Mesenchymal stem cell (in vitro differentiated cells and primary cell): ENCODE results near the gene KRT71.

Experiments used
- DNase-seq: peaks from one replicate; pipeline ENCODE4 v3.0.0-alpha.2; 2013
- H2AFZ ChIP-seq: one replicate; pipeline ENCODE4 v1.6.1; 2013; ENCODE audit warnings: low read depth, mild to moderate bottlenecking, control low read depth, inconsistent platforms, low read length, moderate library complexity
- H2AK5ac ChIP-seq: 2 replicates; pipeline ENCODE4 v1.6.1; 2013; ENCODE audit warnings: low read length, moderate library complexity, mild to moderate bottlenecking, inconsistent platforms; ENCODE audit not compliant: severe bottlenecking
- H2BK120ac ChIP-seq: one replicate; pipeline ENCODE4 v1.6.1; 2013; ENCODE audit warnings: low read depth, mild to moderate bottlenecking, inconsistent platforms, low read length, moderate library complexity
- H2BK12ac ChIP-seq, 2 experiments: one replicate each; pipeline ENCODE4 v1.6.1; 2013; ENCODE audit warnings: inconsistent platforms in 2 of 2, low read length in 2 of 2, mild to moderate bottlenecking in 2 of 2, moderate library complexity in 2 of 2, control low read depth in 1 of 2
- H2BK15ac ChIP-seq: one replicate; pipeline ENCODE4 v1.6.1; 2013; ENCODE audit warnings: mild to moderate bottlenecking, low read depth, inconsistent platforms; ENCODE audit not compliant: poor library complexity, severe bottlenecking
- H2BK5ac ChIP-seq: 2 replicates; pipeline ENCODE4 v1.6.1; 2013; ENCODE audit warnings: low read depth, mild to moderate bottlenecking, low read length, control low read depth, inconsistent platforms; ENCODE audit not compliant: poor library complexity, severe bottlenecking
- H3K14ac ChIP-seq, 2 experiments: one replicate each; pipeline ENCODE4 v1.6.1; 2013; ENCODE audit warnings: inconsistent platforms in 2 of 2, low read length in 2 of 2, control low read depth in 1 of 2, mild to moderate bottlenecking in 1 of 2, moderate library complexity in 1 of 2
- H3K18ac ChIP-seq, 2 experiments: one replicate each; pipeline ENCODE4 v1.6.1; 2013; ENCODE audit warnings: inconsistent platforms in 2 of 2, low read length in 2 of 2, control low read depth in 1 of 2, low read depth in 1 of 2, mild to moderate bottlenecking in 1 of 2
- H3K23ac ChIP-seq, 2 experiments: one replicate each; pipeline ENCODE4 v1.6.1; 2013; ENCODE audit warnings: inconsistent platforms in 2 of 2, low read length in 2 of 2, mild to moderate bottlenecking in 2 of 2, moderate library complexity in 2 of 2, control low read depth in 1 of 2
- H3K27ac ChIP-seq: 2 replicates; pipeline ENCODE4 v1.5.1; 2013; ENCODE audit warnings: mild to moderate bottlenecking, moderate library complexity, low read length, control low read depth, inconsistent platforms; ENCODE audit not compliant: poor library complexity, severe bottlenecking
- H3K27me3 ChIP-seq, 2 experiments: 2 replicates each; pipeline versions ENCODE4 v1.6.1 to v1.7.0; 2013; ENCODE audit warnings: low read length in 2 of 2, mild to moderate bottlenecking in 2 of 2, moderate library complexity in 2 of 2, control low read depth in 1 of 2, inconsistent platforms in 1 of 2; ENCODE audit not compliant: control insufficient read depth in 1 of 2, insufficient read depth in 1 of 2
- H3K36me3 ChIP-seq, 2 experiments: 2 replicates each; pipeline versions ENCODE4 v1.6.1 to v1.7.0; 2013; ENCODE audit warnings: low read length in 2 of 2, control low read depth in 1 of 2, inconsistent platforms in 1 of 2, low read depth in 1 of 2, mild to moderate bottlenecking in 1 of 2; ENCODE audit not compliant: insufficient read depth in 2 of 2, control insufficient read depth in 1 of 2
- H3K4ac ChIP-seq, 2 experiments: one replicate each; pipeline ENCODE4 v1.6.1; 2013; ENCODE audit warnings: inconsistent platforms in 2 of 2, low read length in 2 of 2, mild to moderate bottlenecking in 2 of 2, moderate library complexity in 2 of 2, control low read depth in 1 of 2, low read depth in 1 of 2
- H3K4me1 ChIP-seq: 2 replicates; pipeline ENCODE4 v1.6.1; 2013; ENCODE audit warnings: low read depth, low read length, control low read depth; ENCODE audit not compliant: control insufficient read depth, insufficient read depth
- H3K4me2 ChIP-seq: 2 replicates; pipeline ENCODE4 v1.6.1; 2013; ENCODE audit warnings: low read length, mild to moderate bottlenecking, inconsistent platforms; ENCODE audit not compliant: poor library complexity, severe bottlenecking
- H3K4me3 ChIP-seq, 2 experiments: 2 replicates each; pipeline versions ENCODE4 v1.5.1 to v1.7.0; 2013; ENCODE audit warnings: low read length in 2 of 2, mild to moderate bottlenecking in 2 of 2, control low read depth in 1 of 2, low read depth in 1 of 2; ENCODE audit not compliant: insufficient read depth in 1 of 2
- H3K79me1 ChIP-seq: replicated peaks from 2 replicates; pipeline ENCODE4 v1.6.1; 2013; ENCODE audit warnings: mild to moderate bottlenecking, control low read depth, low read length, inconsistent platforms; ENCODE audit not compliant: poor library complexity, severe bottlenecking
- H3K9ac ChIP-seq: 2 replicates; pipeline ENCODE4 v1.7.0; 2013; ENCODE audit warnings: mild to moderate bottlenecking, low read length, moderate library complexity
- H3K9me3 ChIP-seq: 2 replicates; pipeline ENCODE4 v1.7.0; 2013; ENCODE audit warnings: mild to moderate bottlenecking, low read length; ENCODE audit not compliant: control insufficient read depth
- H4K8ac ChIP-seq: one replicate; pipeline ENCODE4 v1.6.1; 2013; ENCODE audit warnings: inconsistent platforms, mild to moderate bottlenecking, low read length, moderate library complexity
- H4K91ac ChIP-seq: one replicate; pipeline ENCODE4 v1.6.1; 2013; ENCODE audit warnings: mild to moderate bottlenecking, low read length, inconsistent platforms
- WGBS: methylation state at CpG from one replicate; pipeline ENCODE4 v1.1.7; 2013; ENCODE audit warnings: mixed read lengths; 5-methylcytosine and 5-hydroxymethylcytosine counted together

The KRT71 gene

GRCh38 chr12:52558781-52559445 lies 6.0 kb upstream of the KRT71 start:
- no peak overlapping the region for H4K8ac ChIP-seq
- no peak overlapping the region for H3K4ac ChIP-seq
- no peaks in the 10 kb centered on the region for H3K36me3 ChIP-seq
- H2BK15ac ChIP-seq, result no peak overlapping the region
- no peak overlapping the region for H2BK120ac ChIP-seq
- no peaks in the 10 kb centered on the region for H3K4me1 ChIP-seq
- H3K27ac ChIP-seq, result no peak overlapping the region
- H3K9ac ChIP-seq, result no peak overlapping the region
- no peak overlapping the region for H2AFZ ChIP-seq
- no peaks in the 10 kb centered on the region for H3K79me1 ChIP-seq
- H2BK12ac ChIP-seq, result no peak overlapping the region
- H4K91ac ChIP-seq, result no peak overlapping the region
- H2AK5ac ChIP-seq, result no peak overlapping the region
- no peaks in the 10 kb centered on the region for H3K9me3 ChIP-seq
- no peak overlapping the region for H3K23ac ChIP-seq
- H3K27me3 ChIP-seq, result peaks cover 30 to 85% of the 10 kb centered on the region in 2 experiments
- 79% methylated on average over 8 of the region's 8 CpGs for WGBS
- no peak overlapping the region for H2BK5ac ChIP-seq
- H3K4me2 ChIP-seq, result no peak overlapping the region
- H3K18ac ChIP-seq, result no peak overlapping the region
- H3K14ac ChIP-seq, result no peak overlapping the region
- DNase-seq, result no peak
- no peak overlapping the region for H3K4me3 ChIP-seq

GRCh38 chr12:52557476-52557875 lies 4.5 kb upstream of the KRT71 start:
- Histone ChIP-seq H3K18ac (no peak overlapping the region), H2BK5ac (no peak overlapping the region), H3K23ac (no peak overlapping the region), H2AFZ (no peak overlapping the region), H2BK12ac (no peak overlapping the region), H3K79me1 (no peaks in the 10 kb centered on the region), H3K36me3 (no peaks in the 10 kb centered on the region), H2AK5ac (no peak overlapping the region), H3K14ac (no peak overlapping the region), H3K27ac (no peak overlapping the region), H3K27me3 (peaks cover 35 to 88% of the 10 kb centered on the region in 2 experiments), H3K4me1 (no peaks in the 10 kb centered on the region), H2BK120ac (no peak overlapping the region), H4K91ac (no peak overlapping the region), H3K4me2 (no peak overlapping the region), H3K9ac (no peak overlapping the region), H2BK15ac (no peak overlapping the region), H4K8ac (no peak overlapping the region), H3K4me3 (no peak overlapping the region), H3K4ac (no peak overlapping the region), H3K9me3 (no peaks in the 10 kb centered on the region)
- WGBS, result 86% methylated on average over 2 of the region's 2 CpGs
- no peak for DNase-seq

GRCh38 chr12:52555577-52555976 lies 2.6 kb upstream of the KRT71 start:
- 39% methylated on average over 6 of the region's 6 CpGs for WGBS
- H3K9ac ChIP-seq, result no peak overlapping the region
- H2AFZ ChIP-seq, result no peak overlapping the region
- H2BK12ac ChIP-seq, result no peak overlapping the region
- no peak overlapping the region for H2BK120ac ChIP-seq
- no peaks in the 10 kb centered on the region for H3K79me1 ChIP-seq
- no peaks in the 10 kb centered on the region for H3K4me1 ChIP-seq
- H2BK5ac ChIP-seq, result no peak overlapping the region
- H4K91ac ChIP-seq, result no peak overlapping the region
- H2BK15ac ChIP-seq, result no peak overlapping the region
- H3K14ac ChIP-seq, result no peak overlapping the region
- no peak overlapping the region for H3K4ac ChIP-seq
- peaks cover 27 to 87% of the 10 kb centered on the region in 2 experiments for H3K27me3 ChIP-seq
- H3K4me2 ChIP-seq, result no peak overlapping the region
- H3K36me3 ChIP-seq, result no peaks in the 10 kb centered on the region
- DNase-seq, result no peak
- H3K18ac ChIP-seq, result no peak overlapping the region
- H3K9me3 ChIP-seq, result no peaks in the 10 kb centered on the region
- no peak overlapping the region for H2AK5ac ChIP-seq
- H3K4me3 ChIP-seq, result no peak overlapping the region
- no peak overlapping the region for H3K27ac ChIP-seq
- H4K8ac ChIP-seq, result no peak overlapping the region
- H3K23ac ChIP-seq, result no peak overlapping the region

DNA sequence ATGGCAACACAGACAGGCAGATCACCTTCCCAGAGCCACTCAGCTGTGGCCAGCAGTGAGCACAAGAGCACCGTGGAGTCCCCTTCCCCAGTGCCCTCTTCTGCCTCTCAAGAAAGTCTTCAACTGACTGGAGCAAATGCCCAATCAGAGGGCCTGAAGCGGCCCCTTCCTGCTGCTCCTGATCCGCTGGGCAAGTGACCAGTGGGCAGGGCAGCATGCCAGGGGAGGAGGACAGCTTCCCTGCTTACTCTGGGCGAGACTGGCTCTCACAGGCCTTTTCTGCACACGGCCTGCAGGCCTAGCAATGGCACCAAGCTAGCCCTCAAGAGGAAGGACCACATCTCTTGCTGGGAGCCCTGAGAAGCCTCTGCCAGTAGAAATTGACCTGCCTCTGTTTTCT lies 890 bp downstream of the KRT71 start:
- Histone ChIP-seq H2BK12ac (no peak overlapping the region), H3K27me3 (peaks cover 30 to 91% of the 10 kb centered on the region in 2 experiments), H2BK15ac (no peak overlapping the region), H3K27ac (no peak overlapping the region), H3K79me1 (no peaks in the 10 kb centered on the region), H3K4me2 (no peak overlapping the region), H4K91ac (no peak overlapping the region), H4K8ac (no peak overlapping the region), H3K4me3 (no peak overlapping the region), H3K4ac (no peak overlapping the region), H3K18ac (no peak overlapping the region), H2AFZ (no peak overlapping the region), H3K36me3 (no peaks in the 10 kb centered on the region), H3K4me1 (no peaks in the 10 kb centered on the region), H2AK5ac (no peak overlapping the region), H2BK5ac (no peak overlapping the region), H3K9me3 (no peaks in the 10 kb centered on the region), H3K14ac (no peak overlapping the region), H2BK120ac (no peak overlapping the region), H3K23ac (no peak overlapping the region), H3K9ac (no peak overlapping the region)
- no peak for DNase-seq
- WGBS, result 63% methylated on average over 5 of the region's 5 CpGs
